WTC11 (cell line): ENCODE measurements around the gene EIF4G3. TPM values are rescaled to one million over a fixed set of nuclear protein-coding genes. Genes with fewer than 3 reads are reported as not detected.

Experiments
- ATAC-seq: fragments of 200-7000 bp; cut with Tn5 transposase; 2 replicates; pipeline ENCODE4 v1.10.0; 2021; ENCODE audit warnings: mild to moderate bottlenecking, moderate library complexity
- CTCF ChIA-PET: fragments of 300-600 bp; sonication (Branson Sonifier 250); formaldehyde crosslinking; loops from one replicate; lab custom pipeline; 2021; ENCODE audit warnings: antibody characterized with exemption; lab: Charles Lee
- POLR2A ChIA-PET: fragments of 350-600 bp; sonication (Branson Sonifier 250); formaldehyde crosslinking; loops from one replicate; lab custom pipeline; 2021; ENCODE audit warnings: antibody characterized with exemption; lab: Charles Lee
- DNase-seq: peaks from one replicate; pipeline ENCODE4 v3.0.0; 2021; ENCODE audit warnings: low spot score
- H3K27ac Mint-ChIP-seq: 2 replicates; pipeline ENCODE4 v1.8.0; 2021; ENCODE audit warnings: mixed read lengths
- H3K27me3 Mint-ChIP-seq: 2 replicates; pipeline ENCODE4 v1.8.0; 2021; ENCODE audit warnings: low read depth, mild to moderate bottlenecking, moderate library complexity, mixed read lengths
- H3K36me3 Mint-ChIP-seq: 2 replicates; pipeline ENCODE4 v1.8.0; 2021; ENCODE audit warnings: mixed read lengths
- H3K4me1 Mint-ChIP-seq: 2 replicates; pipeline ENCODE4 v1.8.0; 2022; ENCODE audit warnings: mixed read lengths
- H3K4me3 Mint-ChIP-seq: 2 replicates; pipeline ENCODE4 v1.8.0; 2021; ENCODE audit warnings: mild to moderate bottlenecking, moderate library complexity, mixed read lengths
- H3K9me3 Mint-ChIP-seq: 2 replicates; pipeline ENCODE4 v1.8.0; 2021; ENCODE audit warnings: mixed read lengths
- ATF3 ChIP-seq: sonication (generic); formaldehyde crosslinking; conservative IDR thresholded peaks from 2 replicates; pipeline ENCODE4 v1.8.1; 2022; ENCODE audit warnings: mild to moderate bottlenecking, missing genetic modification reagents
- ELF4 ChIP-seq: sonication (generic); formaldehyde crosslinking; IDR thresholded peaks from 2 replicates; pipeline ENCODE4 v1.8.1; 2022; ENCODE audit warnings: low read depth, mild to moderate bottlenecking, moderate library complexity, missing genetic modification reagents
- ESRRA ChIP-seq: sonication (generic); formaldehyde crosslinking; IDR thresholded peaks from 2 replicates; pipeline ENCODE4 v1.8.1; 2022; ENCODE audit warnings: mild to moderate bottlenecking, missing genetic modification reagents, borderline replicate concordance
- GRHL2 ChIP-seq: fragments of 250-450 bp; sonication (Bioruptor Pico); IDR thresholded peaks from 2 replicates; pipeline ENCODE4 v1.8.0; 2022; ENCODE audit warnings: mild to moderate bottlenecking, moderate library complexity; ENCODE audit not compliant: insufficient replicate concordance, severe bottlenecking
- GTF2I ChIP-seq: fragments of 250-450 bp; sonication (Bioruptor Pico); conservative IDR thresholded peaks from 2 replicates; pipeline ENCODE4 v1.4.0; 2021; ENCODE audit warnings: mild to moderate bottlenecking
- IRF2 ChIP-seq: sonication (generic); formaldehyde crosslinking; IDR thresholded peaks from 2 replicates; pipeline ENCODE4 v1.8.0; 2022; ENCODE audit warnings: low read depth, missing genetic modification reagents, borderline replicate concordance
- KAT7 ChIP-seq: sonication (generic); formaldehyde crosslinking; IDR thresholded peaks from 2 replicates; pipeline ENCODE4 v1.8.1; 2023; ENCODE audit warnings: missing genetic modification reagents, mild to moderate bottlenecking, borderline replicate concordance
- MYBL2 ChIP-seq: sonication (generic); formaldehyde crosslinking; IDR thresholded peaks from 2 replicates; pipeline ENCODE4 v1.8.1; 2023; ENCODE audit warnings: mild to moderate bottlenecking, moderate library complexity, missing genetic modification reagents
- NFE2L1 ChIP-seq: sonication (generic); formaldehyde crosslinking; IDR thresholded peaks from 2 replicates; pipeline ENCODE4 v1.8.1; 2023; ENCODE audit warnings: missing genetic modification reagents
- PREB ChIP-seq: sonication (generic); formaldehyde crosslinking; IDR thresholded peaks from 2 replicates; pipeline ENCODE4 v1.8.1; 2022; ENCODE audit warnings: mild to moderate bottlenecking, missing genetic modification reagents, moderate library complexity, borderline replicate concordance
- RELA ChIP-seq: sonication (generic); formaldehyde crosslinking; IDR thresholded peaks from 2 replicates; pipeline ENCODE4 v1.8.1; 2022; ENCODE audit warnings: missing genetic modification reagents, mild to moderate bottlenecking, borderline replicate concordance
- TEAD4 ChIP-seq: sonication (generic); formaldehyde crosslinking; IDR thresholded peaks from 2 replicates; pipeline ENCODE4 v1.8.0; 2022; ENCODE audit warnings: mild to moderate bottlenecking, missing genetic modification reagents
- ZNF263 ChIP-seq: sonication (generic); formaldehyde crosslinking; IDR thresholded peaks from 2 replicates; pipeline ENCODE4 v1.8.1; 2022; ENCODE audit warnings: low read depth, mild to moderate bottlenecking, moderate library complexity, missing genetic modification reagents
- ZNF317 ChIP-seq: sonication (generic); formaldehyde crosslinking; IDR thresholded peaks from 2 replicates; pipeline ENCODE4 v1.8.1; 2023; ENCODE audit warnings: low read depth, mild to moderate bottlenecking, moderate library complexity, missing genetic modification reagents, borderline replicate concordance
- ZNF425 ChIP-seq: fragments of 250-450 bp; sonication (Bioruptor Pico); conservative IDR thresholded peaks from 2 replicates; pipeline ENCODE4 v1.9.0; 2021; ENCODE audit warnings: mild to moderate bottlenecking
- total RNA-seq: library from RNA; stranded (reverse); gene quantifications from 3 replicates; pipeline ENCODE4 v1.2.3, GENCODE V29; 2021
- TF ChIP-seq, protein P1 (sequence below): sonication (generic); formaldehyde crosslinking; IDR thresholded peaks from 2 replicates; pipeline ENCODE4 v1.8.1; 2022; ENCODE audit warnings: low read depth, missing genetic modification reagents, borderline replicate concordance
- TF ChIP-seq, protein P2 (sequence below): sonication (generic); formaldehyde crosslinking; IDR thresholded peaks from 2 replicates; pipeline ENCODE4 v1.8.1; 2023; ENCODE audit warnings: mild to moderate bottlenecking, missing genetic modification reagents, moderate library complexity
- TF ChIP-seq, protein P3 (sequence below): sonication (generic); formaldehyde crosslinking; IDR thresholded peaks from 2 replicates; pipeline ENCODE4 v1.8.0; 2023; ENCODE audit warnings: mild to moderate bottlenecking, missing genetic modification reagents
- TF ChIP-seq, protein P4 (sequence below): sonication (generic); formaldehyde crosslinking; IDR thresholded peaks from 2 replicates; pipeline ENCODE4 v1.8.1; 2023; ENCODE audit warnings: mild to moderate bottlenecking, missing genetic modification reagents

The EIF4G3 gene
- total RNA-seq, 1 experiment from 2014 or later, result 77.7 TPM

- H3K4me1 Mint-ChIP-seq, result peaks cover 24% of the 10 kb centered on the region
- peak overlapping the region; percentile 47; the same call in 1 of the 2 replicates for H3K27ac Mint-ChIP-seq
- no peak for TF ChIP-seq TEAD4
- TF ChIP-seq, all 79 proteins: peak for 0
- DNase-seq (no peak), ATAC-seq (no peak)
- POLR2A ChIA-PET, result no interaction called here
- Mint-ChIP-seq H3K36me3 (peaks cover 7% of the 10 kb centered on the region), H3K4me3 (no peak overlapping the region), H3K9me3 (no peaks in the 10 kb centered on the region), H3K27me3 (no peaks in the 10 kb centered on the region)
- CTCF ChIA-PET, result no interaction called here
Measured at GRCh38 chr1:21123287-21123948, 53.3 kb downstream of the EIF4G3 start.

DNA sequence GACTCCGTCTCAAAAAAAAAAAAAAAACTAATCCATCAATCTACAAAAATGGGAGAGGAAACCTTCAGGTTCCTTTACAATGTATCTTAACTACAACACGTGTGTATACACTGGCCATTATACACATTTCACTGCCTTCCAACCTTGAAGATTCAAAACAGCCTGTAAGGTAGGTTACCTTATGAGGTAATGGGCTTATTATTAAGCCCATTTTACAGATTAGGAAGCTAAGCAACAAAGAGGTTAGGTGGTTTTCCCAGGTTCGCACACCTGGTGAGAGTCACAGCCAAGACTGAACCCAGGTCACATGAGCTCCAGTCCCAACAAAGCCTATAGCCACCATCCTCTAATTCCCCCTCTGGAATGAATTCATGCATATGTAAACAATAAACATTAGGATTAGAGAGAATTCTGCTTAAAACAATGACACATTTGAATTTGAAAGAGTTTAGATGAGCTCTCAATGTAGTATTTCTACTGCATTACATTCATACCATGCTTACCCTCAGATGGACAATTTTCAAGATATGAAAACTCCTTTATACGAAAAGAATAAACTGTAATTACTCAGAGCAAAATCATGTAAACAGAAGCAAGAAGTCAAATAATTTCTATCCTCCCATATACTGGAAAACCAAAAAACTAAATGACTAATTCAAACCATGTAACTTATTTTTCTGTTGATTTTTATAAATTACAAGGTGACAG lies 54.8 kb downstream of the EIF4G3 start:
- ATAC-seq (no peak), DNase-seq (no peak)
- peaks cover 7% of the 10 kb centered on the region for H3K36me3 Mint-ChIP-seq
- H3K27ac Mint-ChIP-seq, result peak overlapping the region; percentile 7; the same call in 1 of the 2 replicates
- TF ChIP-seq ZNF317 (no peak), RELA (CRISPR knock-in tag) (no peak), IRF2 (CRISPR knock-in tag) (no peak), ELF4 (CRISPR knock-in tag) (no peak), ZNF263 (no peak), ATF3 (CRISPR knock-in tag) (no peak)
- TF ChIP-seq, protein P1, sequence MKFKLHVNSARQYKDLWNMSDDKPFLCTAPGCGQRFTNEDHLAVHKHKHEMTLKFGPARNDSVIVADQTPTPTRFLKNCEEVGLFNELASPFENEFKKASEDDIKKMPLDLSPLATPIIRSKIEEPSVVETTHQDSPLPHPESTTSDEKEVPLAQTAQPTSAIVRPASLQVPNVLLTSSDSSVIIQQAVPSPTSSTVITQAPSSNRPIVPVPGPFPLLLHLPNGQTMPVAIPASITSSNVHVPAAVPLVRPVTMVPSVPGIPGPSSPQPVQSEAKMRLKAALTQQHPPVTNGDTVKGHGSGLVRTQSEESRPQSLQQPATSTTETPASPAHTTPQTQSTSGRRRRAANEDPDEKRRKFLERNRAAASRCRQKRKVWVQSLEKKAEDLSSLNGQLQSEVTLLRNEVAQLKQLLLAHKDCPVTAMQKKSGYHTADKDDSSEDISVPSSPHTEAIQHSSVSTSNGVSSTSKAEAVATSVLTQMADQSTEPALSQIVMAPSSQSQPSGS (CRISPR knock-in tag), result no peak
- peaks cover 22% of the 10 kb centered on the region for H3K4me1 Mint-ChIP-seq
- no peak overlapping the region for H3K4me3 Mint-ChIP-seq
- H3K9me3 Mint-ChIP-seq, result no peaks in the 10 kb centered on the region
- ChIA-PET CTCF (no interaction called here), POLR2A (no interaction called here)
- H3K27me3 Mint-ChIP-seq, result no peaks in the 10 kb centered on the region

DNA sequence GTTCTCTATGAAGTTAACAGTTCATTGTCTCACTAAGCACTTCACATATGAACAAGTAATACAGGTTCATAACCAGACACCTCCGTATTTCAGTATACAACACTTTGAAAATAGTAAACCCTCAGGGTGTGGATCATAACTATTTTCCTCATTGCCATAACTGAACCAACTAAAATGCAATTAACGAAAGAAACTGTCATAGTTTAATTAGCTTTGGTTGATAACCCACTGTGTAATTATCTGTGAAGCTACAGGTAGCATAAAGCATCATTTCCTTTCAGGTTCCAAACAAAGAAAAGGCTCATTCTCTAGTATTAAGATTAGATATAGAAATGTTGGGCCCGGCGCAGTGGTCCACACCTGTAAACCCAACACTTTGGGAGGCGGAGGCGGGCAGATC lies 58.5 kb downstream of the EIF4G3 start:
- ChIA-PET POLR2A (interaction anchor here (0.6 to 0.7 kb wide), 3 partner anchors 119 to 281 kb away, joined by 4 to 6 read pairs (median 5); no protein-coding TSS in a partner anchor), CTCF (interaction anchor here (0.6 to 1.2 kb wide), 3 partner anchors 48 to 152 kb away, joined by 3 to 6 read pairs (median 5); no protein-coding TSS in a partner anchor)
- peaks cover 12% of the 10 kb centered on the region for H3K4me1 Mint-ChIP-seq
- DNase-seq (no peak), ATAC-seq (no peak)
- H3K9me3 Mint-ChIP-seq, result no peaks in the 10 kb centered on the region
- no peak overlapping the region for H3K27ac Mint-ChIP-seq
- no peak overlapping the region for H3K4me3 Mint-ChIP-seq
- no peaks in the 10 kb centered on the region for H3K27me3 Mint-ChIP-seq
- H3K36me3 Mint-ChIP-seq, result peaks cover 5% of the 10 kb centered on the region
- TF ChIP-seq ZNF425 (CRISPR knock-in tag) (no peak), ZNF263 (no peak), TEAD4 (no peak), MYBL2 (CRISPR knock-in tag) (no peak), PREB (CRISPR knock-in tag) (no peak), KAT7 (CRISPR knock-in tag) (no peak), GRHL2 (CRISPR knock-in tag) (no peak), NFE2L1 (CRISPR knock-in tag) (no peak), ESRRA (CRISPR knock-in tag) (no peak), GTF2I (CRISPR knock-in tag) (no peak)
- TF ChIP-seq, protein P2, sequence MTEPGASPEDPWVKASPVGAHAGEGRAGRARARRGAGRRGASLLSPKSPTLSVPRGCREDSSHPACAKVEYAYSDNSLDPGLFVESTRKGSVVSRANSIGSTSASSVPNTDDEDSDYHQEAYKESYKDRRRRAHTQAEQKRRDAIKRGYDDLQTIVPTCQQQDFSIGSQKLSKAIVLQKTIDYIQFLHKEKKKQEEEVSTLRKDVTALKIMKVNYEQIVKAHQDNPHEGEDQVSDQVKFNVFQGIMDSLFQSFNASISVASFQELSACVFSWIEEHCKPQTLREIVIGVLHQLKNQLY, result no peak
- TF ChIP-seq, protein P3, sequence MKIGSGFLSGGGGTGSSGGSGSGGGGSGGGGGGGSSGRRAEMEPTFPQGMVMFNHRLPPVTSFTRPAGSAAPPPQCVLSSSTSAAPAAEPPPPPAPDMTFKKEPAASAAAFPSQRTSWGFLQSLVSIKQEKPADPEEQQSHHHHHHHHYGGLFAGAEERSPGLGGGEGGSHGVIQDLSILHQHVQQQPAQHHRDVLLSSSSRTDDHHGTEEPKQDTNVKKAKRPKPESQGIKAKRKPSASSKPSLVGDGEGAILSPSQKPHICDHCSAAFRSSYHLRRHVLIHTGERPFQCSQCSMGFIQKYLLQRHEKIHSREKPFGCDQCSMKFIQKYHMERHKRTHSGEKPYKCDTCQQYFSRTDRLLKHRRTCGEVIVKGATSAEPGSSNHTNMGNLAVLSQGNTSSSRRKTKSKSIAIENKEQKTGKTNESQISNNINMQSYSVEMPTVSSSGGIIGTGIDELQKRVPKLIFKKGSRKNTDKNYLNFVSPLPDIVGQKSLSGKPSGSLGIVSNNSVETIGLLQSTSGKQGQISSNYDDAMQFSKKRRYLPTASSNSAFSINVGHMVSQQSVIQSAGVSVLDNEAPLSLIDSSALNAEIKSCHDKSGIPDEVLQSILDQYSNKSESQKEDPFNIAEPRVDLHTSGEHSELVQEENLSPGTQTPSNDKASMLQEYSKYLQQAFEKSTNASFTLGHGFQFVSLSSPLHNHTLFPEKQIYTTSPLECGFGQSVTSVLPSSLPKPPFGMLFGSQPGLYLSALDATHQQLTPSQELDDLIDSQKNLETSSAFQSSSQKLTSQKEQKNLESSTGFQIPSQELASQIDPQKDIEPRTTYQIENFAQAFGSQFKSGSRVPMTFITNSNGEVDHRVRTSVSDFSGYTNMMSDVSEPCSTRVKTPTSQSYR (CRISPR knock-in tag), result no peak
- TF ChIP-seq, protein P4, sequence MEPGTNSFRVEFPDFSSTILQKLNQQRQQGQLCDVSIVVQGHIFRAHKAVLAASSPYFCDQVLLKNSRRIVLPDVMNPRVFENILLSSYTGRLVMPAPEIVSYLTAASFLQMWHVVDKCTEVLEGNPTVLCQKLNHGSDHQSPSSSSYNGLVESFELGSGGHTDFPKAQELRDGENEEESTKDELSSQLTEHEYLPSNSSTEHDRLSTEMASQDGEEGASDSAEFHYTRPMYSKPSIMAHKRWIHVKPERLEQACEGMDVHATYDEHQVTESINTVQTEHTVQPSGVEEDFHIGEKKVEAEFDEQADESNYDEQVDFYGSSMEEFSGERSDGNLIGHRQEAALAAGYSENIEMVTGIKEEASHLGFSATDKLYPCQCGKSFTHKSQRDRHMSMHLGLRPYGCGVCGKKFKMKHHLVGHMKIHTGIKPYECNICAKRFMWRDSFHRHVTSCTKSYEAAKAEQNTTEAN (CRISPR knock-in tag), result no peak
